ENCODE measurements around the gene RNU4-1.

RNU4-1 gene

GRCh38 chr12:120264904-120265472, 28.0 kb downstream of the RNU4-1 start:
- TF ChIP-seq POLR2AphosphoS5 (IDR thresholded peaks at IDR 0.05; ENCODE audit: low read depth, low read length) (no peak), FOXP2 (optimal IDR thresholded peaks at IDR 0.05; ENCODE audit: borderline replicate concordance, extremely low read depth, extremely low read length, insufficient read depth) (no peak), SIN3A (IDR thresholded peaks at IDR 0.05; ENCODE audit: borderline replicate concordance, insufficient read depth, low read length) (no peak), TAF1 (IDR thresholded peaks at IDR 0.05; ENCODE audit: borderline replicate concordance, insufficient read depth, low read length) (no peak)
- TF ChIP-seq, protein P1, sequence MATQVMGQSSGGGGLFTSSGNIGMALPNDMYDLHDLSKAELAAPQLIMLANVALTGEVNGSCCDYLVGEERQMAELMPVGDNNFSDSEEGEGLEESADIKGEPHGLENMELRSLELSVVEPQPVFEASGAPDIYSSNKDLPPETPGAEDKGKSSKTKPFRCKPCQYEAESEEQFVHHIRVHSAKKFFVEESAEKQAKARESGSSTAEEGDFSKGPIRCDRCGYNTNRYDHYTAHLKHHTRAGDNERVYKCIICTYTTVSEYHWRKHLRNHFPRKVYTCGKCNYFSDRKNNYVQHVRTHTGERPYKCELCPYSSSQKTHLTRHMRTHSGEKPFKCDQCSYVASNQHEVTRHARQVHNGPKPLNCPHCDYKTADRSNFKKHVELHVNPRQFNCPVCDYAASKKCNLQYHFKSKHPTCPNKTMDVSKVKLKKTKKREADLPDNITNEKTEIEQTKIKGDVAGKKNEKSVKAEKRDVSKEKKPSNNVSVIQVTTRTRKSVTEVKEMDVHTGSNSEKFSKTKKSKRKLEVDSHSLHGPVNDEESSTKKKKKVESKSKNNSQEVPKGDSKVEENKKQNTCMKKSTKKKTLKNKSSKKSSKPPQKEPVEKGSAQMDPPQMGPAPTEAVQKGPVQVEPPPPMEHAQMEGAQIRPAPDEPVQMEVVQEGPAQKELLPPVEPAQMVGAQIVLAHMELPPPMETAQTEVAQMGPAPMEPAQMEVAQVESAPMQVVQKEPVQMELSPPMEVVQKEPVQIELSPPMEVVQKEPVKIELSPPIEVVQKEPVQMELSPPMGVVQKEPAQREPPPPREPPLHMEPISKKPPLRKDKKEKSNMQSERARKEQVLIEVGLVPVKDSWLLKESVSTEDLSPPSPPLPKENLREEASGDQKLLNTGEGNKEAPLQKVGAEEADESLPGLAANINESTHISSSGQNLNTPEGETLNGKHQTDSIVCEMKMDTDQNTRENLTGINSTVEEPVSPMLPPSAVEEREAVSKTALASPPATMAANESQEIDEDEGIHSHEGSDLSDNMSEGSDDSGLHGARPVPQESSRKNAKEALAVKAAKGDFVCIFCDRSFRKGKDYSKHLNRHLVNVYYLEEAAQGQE (IDR thresholded peaks at IDR 0.05; ENCODE audit: insufficient read depth in 1 of 2, low read depth in 2 of 2, low read length in 2 of 2): no peak

DNA sequence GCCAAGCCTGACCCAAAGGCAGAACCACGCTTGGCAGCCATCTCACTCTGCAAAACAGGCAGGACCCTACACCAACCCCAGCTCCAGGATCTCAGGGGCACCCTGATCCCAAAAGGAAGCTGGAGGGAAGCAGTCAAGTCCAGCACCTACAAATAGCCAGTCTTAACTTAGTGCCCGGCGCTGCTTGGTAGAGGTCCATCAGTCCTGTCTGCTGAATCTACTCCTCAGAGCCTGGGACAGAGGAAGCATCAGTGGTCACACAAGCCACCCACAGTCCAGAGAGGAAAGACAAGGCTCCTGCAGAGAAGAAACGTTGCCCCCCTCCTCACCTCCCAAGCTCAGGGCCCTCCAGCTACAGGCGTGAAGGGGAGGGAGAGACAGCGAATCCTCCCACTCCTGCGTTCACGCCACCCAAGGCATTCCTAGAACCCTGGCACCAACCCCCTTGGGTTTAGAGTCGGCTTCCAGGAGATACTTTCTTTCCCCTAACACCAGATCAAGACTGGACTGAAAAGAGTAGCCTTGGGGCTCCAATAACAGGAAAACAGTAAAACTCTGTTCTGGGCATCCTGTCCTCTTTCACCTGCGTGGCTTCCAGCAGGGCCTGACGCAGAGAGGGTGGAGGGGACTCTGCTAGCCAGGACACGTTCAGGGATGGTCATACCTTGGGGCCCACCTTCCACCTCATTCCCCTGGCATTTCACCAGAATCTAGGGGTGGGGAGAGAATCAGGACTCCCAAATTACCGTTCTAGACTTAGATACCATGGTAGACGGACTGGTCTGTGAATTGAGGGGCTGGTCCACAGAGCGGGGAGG, 28.7 kb downstream of the RNU4-1 start:
- no peak for TF ChIP-seq POLR2AphosphoS5 (IDR thresholded peaks at IDR 0.05; ENCODE audit: low read depth, low read length)
- TF ChIP-seq, protein P1 (IDR thresholded peaks at IDR 0.05; ENCODE audit: insufficient read depth in 1 of 2, low read depth in 2 of 2, low read length in 2 of 2): no peak
- no peak for TF ChIP-seq TAF1 (IDR thresholded peaks at IDR 0.05; ENCODE audit: borderline replicate concordance, insufficient read depth, low read length)
- TF ChIP-seq SIN3A (IDR thresholded peaks at IDR 0.05; ENCODE audit: borderline replicate concordance, insufficient read depth, low read length): no peak
- TF ChIP-seq FOXP2 (optimal IDR thresholded peaks at IDR 0.05; ENCODE audit: borderline replicate concordance, extremely low read depth, extremely low read length, insufficient read depth): no peak

- no peak for TF ChIP-seq FOXP2 (optimal IDR thresholded peaks at IDR 0.05; ENCODE audit: borderline replicate concordance, extremely low read depth, extremely low read length, insufficient read depth)
- TF ChIP-seq TAF1 (IDR thresholded peaks at IDR 0.05; ENCODE audit: borderline replicate concordance, insufficient read depth, low read length): no peak
- TF ChIP-seq POLR2AphosphoS5 (IDR thresholded peaks at IDR 0.05; ENCODE audit: low read depth, low read length): no peak
- TF ChIP-seq, protein P1 (IDR thresholded peaks at IDR 0.05; ENCODE audit: insufficient read depth in 1 of 2, low read depth in 2 of 2, low read length in 2 of 2): no peak
- no peak for TF ChIP-seq SIN3A (IDR thresholded peaks at IDR 0.05; ENCODE audit: borderline replicate concordance, insufficient read depth, low read length)
These were observed 29.3 kb downstream of the RNU4-1 start for GRCh38 chr12:120263748-120264085.

- no peak for TF ChIP-seq TAF1 (IDR thresholded peaks at IDR 0.05; ENCODE audit: borderline replicate concordance, insufficient read depth, low read length)
- TF ChIP-seq, protein P1 (IDR thresholded peaks at IDR 0.05; ENCODE audit: insufficient read depth in 1 of 2, low read depth in 2 of 2, low read length in 2 of 2): no peak
- TF ChIP-seq SIN3A (IDR thresholded peaks at IDR 0.05; ENCODE audit: borderline replicate concordance, insufficient read depth, low read length): no peak
- no peak for TF ChIP-seq FOXP2 (optimal IDR thresholded peaks at IDR 0.05; ENCODE audit: borderline replicate concordance, extremely low read depth, extremely low read length, insufficient read depth)
- TF ChIP-seq POLR2AphosphoS5 (IDR thresholded peaks at IDR 0.05; ENCODE audit: low read depth, low read length): no peak
These were observed 29.9 kb downstream of the RNU4-1 start for GRCh38 chr12:120262852-120263747.
